ENCODE data around the gene RFTN1. TPM values are rescaled to one million over a fixed set of nuclear protein-coding genes. Genes with fewer than 3 reads are reported as not detected.

Gene RFTN1
- total and polyA plus RNA-seq, 2 experiments from 2014 or later, result 3.3 to 7.2 TPM

- H3K36me3 Mint-ChIP-seq (ENCODE audit: low read depth), result no peaks in the 10 kb centered on the region
- H3K4me3 Mint-ChIP-seq, result no peak overlapping the region
- no peaks in the 10 kb centered on the region for H3K27me3 ChIP-seq (ENCODE audit: insufficient read depth)
- H3K9me3 Mint-ChIP-seq, result no peaks in the 10 kb centered on the region
- TF ChIP-seq JUNB (IDR thresholded peaks at IDR 0.05; ENCODE audit: unreplicated experiment) (no peak), STAT1 (IDR thresholded peaks at IDR 0.05; ENCODE audit: unreplicated experiment) (no peak), EZH2 (IDR thresholded peaks at IDR 0.05; ENCODE audit: low read depth, unreplicated experiment) (no peak), NANOG (IDR thresholded peaks at IDR 0.05; ENCODE audit: borderline replicate concordance) (no peak), ZNF331 (CRISPR knock-in tag; IDR thresholded peaks at IDR 0.05; ENCODE audit: low read depth) (no peak), EZH2phosphoT487 (IDR thresholded peaks at IDR 0.05; ENCODE audit: unreplicated experiment) (no peak), ZNF114 (CRISPR knock-in tag; IDR thresholded peaks at IDR 0.05) (no peak)
- TF ChIP-seq, protein P1, sequence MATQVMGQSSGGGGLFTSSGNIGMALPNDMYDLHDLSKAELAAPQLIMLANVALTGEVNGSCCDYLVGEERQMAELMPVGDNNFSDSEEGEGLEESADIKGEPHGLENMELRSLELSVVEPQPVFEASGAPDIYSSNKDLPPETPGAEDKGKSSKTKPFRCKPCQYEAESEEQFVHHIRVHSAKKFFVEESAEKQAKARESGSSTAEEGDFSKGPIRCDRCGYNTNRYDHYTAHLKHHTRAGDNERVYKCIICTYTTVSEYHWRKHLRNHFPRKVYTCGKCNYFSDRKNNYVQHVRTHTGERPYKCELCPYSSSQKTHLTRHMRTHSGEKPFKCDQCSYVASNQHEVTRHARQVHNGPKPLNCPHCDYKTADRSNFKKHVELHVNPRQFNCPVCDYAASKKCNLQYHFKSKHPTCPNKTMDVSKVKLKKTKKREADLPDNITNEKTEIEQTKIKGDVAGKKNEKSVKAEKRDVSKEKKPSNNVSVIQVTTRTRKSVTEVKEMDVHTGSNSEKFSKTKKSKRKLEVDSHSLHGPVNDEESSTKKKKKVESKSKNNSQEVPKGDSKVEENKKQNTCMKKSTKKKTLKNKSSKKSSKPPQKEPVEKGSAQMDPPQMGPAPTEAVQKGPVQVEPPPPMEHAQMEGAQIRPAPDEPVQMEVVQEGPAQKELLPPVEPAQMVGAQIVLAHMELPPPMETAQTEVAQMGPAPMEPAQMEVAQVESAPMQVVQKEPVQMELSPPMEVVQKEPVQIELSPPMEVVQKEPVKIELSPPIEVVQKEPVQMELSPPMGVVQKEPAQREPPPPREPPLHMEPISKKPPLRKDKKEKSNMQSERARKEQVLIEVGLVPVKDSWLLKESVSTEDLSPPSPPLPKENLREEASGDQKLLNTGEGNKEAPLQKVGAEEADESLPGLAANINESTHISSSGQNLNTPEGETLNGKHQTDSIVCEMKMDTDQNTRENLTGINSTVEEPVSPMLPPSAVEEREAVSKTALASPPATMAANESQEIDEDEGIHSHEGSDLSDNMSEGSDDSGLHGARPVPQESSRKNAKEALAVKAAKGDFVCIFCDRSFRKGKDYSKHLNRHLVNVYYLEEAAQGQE (IDR thresholded peaks at IDR 0.05; ENCODE audit: unreplicated experiment), result no peak
- TF ChIP-seq, protein P2, sequence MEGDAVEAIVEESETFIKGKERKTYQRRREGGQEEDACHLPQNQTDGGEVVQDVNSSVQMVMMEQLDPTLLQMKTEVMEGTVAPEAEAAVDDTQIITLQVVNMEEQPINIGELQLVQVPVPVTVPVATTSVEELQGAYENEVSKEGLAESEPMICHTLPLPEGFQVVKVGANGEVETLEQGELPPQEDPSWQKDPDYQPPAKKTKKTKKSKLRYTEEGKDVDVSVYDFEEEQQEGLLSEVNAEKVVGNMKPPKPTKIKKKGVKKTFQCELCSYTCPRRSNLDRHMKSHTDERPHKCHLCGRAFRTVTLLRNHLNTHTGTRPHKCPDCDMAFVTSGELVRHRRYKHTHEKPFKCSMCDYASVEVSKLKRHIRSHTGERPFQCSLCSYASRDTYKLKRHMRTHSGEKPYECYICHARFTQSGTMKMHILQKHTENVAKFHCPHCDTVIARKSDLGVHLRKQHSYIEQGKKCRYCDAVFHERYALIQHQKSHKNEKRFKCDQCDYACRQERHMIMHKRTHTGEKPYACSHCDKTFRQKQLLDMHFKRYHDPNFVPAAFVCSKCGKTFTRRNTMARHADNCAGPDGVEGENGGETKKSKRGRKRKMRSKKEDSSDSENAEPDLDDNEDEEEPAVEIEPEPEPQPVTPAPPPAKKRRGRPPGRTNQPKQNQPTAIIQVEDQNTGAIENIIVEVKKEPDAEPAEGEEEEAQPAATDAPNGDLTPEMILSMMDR (conservative IDR thresholded peaks at IDR 0.05; ENCODE audit: low read depth in 2 of 2), result no peak
- TF ChIP-seq, protein P3, sequence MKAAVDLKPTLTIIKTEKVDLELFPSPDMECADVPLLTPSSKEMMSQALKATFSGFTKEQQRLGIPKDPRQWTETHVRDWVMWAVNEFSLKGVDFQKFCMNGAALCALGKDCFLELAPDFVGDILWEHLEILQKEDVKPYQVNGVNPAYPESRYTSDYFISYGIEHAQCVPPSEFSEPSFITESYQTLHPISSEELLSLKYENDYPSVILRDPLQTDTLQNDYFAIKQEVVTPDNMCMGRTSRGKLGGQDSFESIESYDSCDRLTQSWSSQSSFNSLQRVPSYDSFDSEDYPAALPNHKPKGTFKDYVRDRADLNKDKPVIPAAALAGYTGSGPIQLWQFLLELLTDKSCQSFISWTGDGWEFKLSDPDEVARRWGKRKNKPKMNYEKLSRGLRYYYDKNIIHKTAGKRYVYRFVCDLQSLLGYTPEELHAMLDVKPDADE (IDR thresholded peaks at IDR 0.05), result no peak
- H3K4me3 ChIP-seq, result no peak overlapping the region
- H3K4me1 Mint-ChIP-seq, result peaks cover 12% of the 10 kb centered on the region
- peaks cover 13% of the 10 kb centered on the region for H3K4me1 ChIP-seq (ENCODE audit: insufficient read depth)
- no peaks in the 10 kb centered on the region for H3K36me3 ChIP-seq (ENCODE audit: insufficient read depth)
- peaks cover 2% of the 10 kb centered on the region for H3K27me3 Mint-ChIP-seq (ENCODE audit: insufficient read depth, low read depth, poor library complexity)
- H3K4me2 ChIP-seq, result no peak overlapping the region
- ATAC-seq, result no peak
- H3K27ac ChIP-seq (ENCODE audit: low read depth), result no peak overlapping the region
- H3F3A ChIP-seq (replicated peaks; ENCODE audit: low read depth), result no peaks in the 10 kb centered on the region
- peaks cover 7% of the 10 kb centered on the region; the same call in 1 of the 2 replicates for H3K9me2 ChIP-seq (ENCODE audit: insufficient read depth)
- no peak overlapping the region for H2AFZ ChIP-seq
- H4K20me1 ChIP-seq (replicated peaks; ENCODE audit: insufficient read depth), result no peaks in the 10 kb centered on the region
- no peak overlapping the region for H3K27ac Mint-ChIP-seq
- H3K79me2 ChIP-seq (replicated peaks; ENCODE audit: insufficient read depth), result no peaks in the 10 kb centered on the region
- no peak for DNase-seq (ENCODE audit: low spot score)
These were observed 11.1 kb downstream of the RFTN1 start for GRCh38 chr3:16502347-16502908.

All from GM23338 (cell line).